Activated gamma-delta T cell treated with Interleukin-2 at 50 U/mL for 16 hours (primary cell): ENCODE data around the gene GATA3.
"Not testable (repeated sequence)": the region's sequence is repeated elsewhere in the genome, so short reads cannot be mapped to it uniquely, and the experiment has no call there.

Experiments
- DNase-seq: peaks from one replicate; pipeline ENCODE4 v3.0.0-alpha.2; 2020

GATA3 gene

DNA sequence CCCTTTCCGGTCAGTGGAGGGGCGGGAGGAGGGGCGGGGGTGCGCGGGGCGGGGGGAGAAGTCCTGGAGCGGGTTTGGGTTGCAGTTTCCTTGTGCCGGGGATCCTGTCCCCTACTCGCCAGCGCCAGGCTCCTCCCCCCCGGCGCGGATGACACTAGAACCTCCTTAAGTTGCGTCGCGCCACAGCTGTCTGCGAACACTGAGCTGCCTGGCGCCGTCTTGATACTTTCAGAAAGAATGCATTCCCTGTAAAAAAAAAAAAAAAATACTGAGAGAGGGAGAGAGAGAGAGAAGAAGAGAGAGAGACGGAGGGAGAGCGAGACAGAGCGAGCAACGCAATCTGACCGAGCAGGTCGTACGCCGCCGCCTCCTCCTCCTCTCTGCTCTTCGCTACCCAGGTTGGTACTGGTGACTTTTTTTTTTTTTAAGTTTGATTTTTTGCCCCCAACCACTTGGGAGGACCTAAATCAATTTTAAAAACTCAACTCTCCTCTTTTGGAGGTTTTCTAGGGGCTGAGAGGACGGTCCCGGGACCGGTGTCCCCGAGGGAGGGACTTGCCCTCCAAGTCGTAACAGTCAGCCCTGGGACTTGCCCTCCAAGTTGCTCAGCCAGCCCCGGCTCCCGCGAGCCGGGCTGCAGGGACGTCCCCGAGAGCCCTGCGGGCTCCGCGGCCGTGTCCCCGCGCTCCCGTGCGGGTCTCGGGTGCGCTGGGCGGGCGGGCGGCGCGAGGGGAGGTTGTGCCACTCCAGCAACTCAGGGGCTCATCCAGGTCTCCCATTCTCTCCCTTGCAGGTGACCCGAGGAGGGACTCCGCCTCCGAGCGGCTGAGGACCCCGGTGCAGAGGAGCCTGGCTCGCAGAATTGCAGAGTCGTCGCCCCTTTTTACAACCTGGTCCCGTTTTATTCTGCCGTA is at the start of gene GATA3:
GATA3 (plus strand) TSS at position 195 of the 914 bp plus-strand sequence. CDS start 968 bp downstream, outside the sequence.
- peak; percentile 76 for DNase-seq

DNA sequence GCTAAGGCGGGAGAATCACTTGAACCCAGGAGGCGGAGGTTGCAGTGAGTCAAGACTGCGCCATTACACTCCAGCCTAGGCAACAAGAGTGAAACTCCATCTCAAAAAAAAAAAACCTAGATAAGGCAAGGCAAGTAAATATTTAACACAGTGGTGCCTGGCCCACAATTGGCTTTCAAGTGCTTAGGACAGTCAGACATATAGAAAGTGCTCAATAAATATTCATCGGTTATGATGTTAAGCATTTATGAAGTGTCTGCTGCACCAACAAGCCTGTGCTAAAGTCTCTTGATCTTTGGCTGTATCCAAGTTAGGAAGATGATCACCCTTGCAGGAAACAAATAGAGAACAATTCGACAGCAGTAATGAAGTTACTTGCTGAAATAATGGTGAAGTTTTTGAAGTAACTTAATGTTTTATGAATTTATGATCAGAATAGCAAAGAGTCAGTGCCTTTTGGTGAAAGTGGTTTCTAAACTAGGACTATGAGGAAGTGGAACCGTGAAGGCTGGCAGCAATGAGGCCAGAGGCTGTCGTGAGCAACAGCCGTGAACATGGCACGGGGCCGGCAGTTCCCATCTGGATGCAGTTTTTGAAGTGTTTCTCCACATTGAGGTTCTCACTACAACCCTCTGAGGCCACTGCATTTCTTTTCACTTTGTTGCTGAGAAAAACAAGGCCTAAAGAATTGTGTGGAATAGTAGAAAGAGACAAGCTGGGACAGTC is 48.1 kb upstream of the GATA3 start:
- no peak for DNase-seq

- DNase-seq, result no peak
These were observed 45.5 kb upstream of the GATA3 start for GRCh38 chr10:8009031-8009430.

- DNase-seq, result no peak
These were observed 41.5 kb upstream of the GATA3 start for GRCh38 chr10:8013006-8013405.

DNA sequence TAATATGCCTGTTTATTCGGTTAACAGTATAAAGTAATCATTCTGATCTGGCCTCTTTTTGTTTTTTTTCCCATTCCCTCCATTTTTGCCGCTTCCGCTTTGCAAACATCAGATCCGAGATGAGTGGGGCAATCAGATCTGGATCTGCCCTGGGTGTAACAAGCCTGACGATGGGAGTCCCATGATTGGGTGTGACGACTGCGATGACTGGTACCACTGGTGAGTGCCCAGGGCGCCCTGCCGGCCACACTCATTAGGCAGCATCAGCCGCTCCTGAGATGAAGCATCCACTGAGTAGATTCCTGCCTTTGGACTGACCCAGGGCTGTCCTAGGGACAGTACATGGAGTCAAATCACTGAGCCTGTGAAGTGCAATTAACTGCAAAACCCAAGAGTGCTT is 40.9 kb upstream of the GATA3 start:
- no peak for DNase-seq

DNA sequence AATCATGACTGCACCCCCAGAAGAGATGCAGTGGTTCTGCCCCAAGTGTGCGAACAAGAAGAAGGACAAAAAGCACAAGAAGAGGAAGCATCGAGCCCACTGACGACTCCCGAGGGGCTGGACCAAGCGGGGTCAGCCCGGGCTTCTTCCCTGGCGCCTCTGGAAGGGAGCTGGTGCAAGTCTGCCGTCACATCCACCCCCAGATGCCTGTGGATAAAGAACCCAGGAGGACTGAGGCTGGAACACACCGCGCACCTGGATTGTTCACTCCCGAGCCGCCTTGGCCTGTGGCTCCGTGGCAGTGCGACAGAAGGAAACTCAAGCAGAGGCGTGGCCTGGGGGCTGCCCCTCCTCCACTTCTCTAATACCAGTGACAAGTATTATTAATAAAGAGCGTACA is 39.8 kb upstream of the GATA3 start:
- no peak for DNase-seq

- DNase-seq, result no peak
These were observed 37.2 kb upstream of the GATA3 start for GRCh38 chr10:8017277-8017676.

DNA sequence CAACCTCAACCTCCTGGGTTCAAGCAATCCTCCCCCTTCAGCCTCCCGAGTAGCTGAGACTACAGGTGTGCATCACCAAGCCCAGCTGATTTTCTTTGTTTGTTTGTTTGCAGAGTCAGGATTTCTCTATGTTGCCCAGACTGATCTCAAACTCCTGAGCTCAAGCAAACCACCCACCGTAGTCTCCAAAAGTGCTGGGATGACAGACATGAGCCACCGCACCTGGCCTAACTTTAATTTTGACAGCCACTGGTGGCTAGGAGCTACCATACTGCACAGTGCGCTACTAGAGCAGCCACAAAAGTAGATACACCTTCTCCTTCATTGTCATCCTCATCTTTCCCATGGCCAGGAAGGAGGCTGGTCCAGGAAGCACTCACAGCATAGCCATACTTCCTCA is 31.2 kb upstream of the GATA3 start:
- DNase-seq, result no peak

DNA sequence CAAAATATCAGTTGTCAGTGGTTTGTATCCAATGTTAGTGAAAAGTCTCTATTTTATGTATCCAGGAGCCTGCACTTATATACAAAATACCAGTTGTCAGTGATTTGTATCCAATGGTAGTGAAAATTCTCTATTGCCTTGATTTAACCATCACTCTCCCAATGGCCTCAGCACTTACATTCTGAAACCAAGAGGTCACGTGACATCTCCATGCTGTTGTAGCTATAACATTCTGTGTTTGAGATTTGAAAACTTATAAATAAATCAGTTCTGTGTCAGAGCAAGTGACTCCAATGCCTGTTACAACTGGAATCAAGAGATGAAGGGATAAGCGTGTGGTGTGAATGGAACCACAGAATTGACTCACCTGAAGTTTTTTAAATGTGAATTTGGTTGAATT is 30.6 kb upstream of the GATA3 start:
- no peak for DNase-seq

- no peak for DNase-seq
These were observed 27.9 kb upstream of the GATA3 start for GRCh38 chr10:8026349-8027259.

GRCh38 chr10:8031211-8031610 is 23.3 kb upstream of the GATA3 start:
- DNase-seq, result not testable (repeated sequence)

- no peak for DNase-seq
These were observed 21.9 kb upstream of the GATA3 start for GRCh38 chr10:8032558-8032957.

DNA sequence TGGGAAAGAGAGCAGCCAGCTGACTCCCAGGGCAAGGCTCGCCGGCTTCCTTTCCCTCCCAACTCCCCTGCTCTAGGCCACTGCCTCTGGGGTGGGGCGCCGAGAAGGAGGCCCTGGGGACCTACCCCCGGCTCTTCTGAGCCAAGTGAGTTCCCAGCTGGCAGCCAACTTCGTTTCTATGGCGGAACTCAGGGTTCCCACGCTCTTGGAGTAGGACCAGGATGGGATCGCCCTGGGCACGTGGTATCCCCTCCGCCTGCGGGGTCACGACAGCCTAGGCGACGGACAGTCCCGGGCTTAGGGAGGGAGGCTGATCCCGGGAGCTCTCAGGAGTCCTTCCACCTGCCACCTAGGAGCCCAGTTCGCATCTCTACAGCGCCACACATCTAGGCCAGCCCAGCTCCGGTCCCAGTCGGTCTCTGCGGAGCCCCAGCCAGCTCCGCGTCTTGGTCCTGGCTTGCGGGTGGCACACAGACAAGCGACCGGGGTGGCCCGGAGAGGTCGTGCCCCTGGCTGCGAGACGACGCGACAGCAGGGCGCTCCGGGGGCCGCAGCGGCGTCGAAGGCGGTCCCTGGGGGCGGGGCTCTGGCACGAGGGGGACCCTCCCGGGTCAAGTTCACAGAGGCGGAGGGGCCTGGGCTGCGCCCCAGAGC is 20.5 kb upstream of the GATA3 start:
- DNase-seq, result no peak

- DNase-seq, result no peak
These were observed 20.0 kb upstream of the GATA3 start for GRCh38 chr10:8034466-8035005.

DNA sequence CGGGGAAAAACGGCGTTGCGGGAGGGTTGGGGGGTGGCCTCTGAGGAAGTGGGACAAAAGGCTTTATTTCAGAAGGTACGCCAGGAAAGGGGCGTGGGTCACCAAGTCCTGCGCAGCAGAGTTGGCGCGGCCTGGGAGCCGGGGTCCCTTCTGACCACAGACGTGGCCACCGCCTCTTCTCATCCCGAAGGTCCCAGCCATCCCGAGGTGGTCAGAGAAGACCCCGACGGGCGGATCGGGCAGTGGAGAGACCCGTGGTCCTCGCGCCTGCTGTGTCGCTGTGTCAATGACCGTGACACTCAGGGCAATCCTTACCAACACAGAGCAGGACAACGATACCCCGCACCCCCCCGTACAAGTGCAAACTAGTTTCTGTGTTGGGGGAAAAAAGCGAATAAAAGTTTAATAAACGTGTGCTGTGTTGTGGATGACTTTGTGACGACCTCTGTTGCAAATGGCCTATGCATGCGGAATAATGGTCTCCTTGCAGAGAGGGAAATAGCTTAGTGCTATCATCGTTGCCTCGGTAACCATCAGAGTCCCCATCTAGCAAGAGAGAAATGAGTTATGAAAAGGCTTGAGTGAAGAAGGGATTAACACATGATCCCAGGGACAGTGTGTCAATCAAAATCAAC is 19.4 kb upstream of the GATA3 start:
- DNase-seq, result no peak

GRCh38 chr10:8035641-8036470 is 18.6 kb upstream of the GATA3 start:
- no peak for DNase-seq

- DNase-seq, result no peak
These were observed 17.8 kb upstream of the GATA3 start for GRCh38 chr10:8036506-8037198.

GRCh38 chr10:8037199-8037801 is 17.2 kb upstream of the GATA3 start:
- no peak for DNase-seq
